CD4-positive, alpha-beta T cell treated with Interleukin-4 for 4 hours (primary cell): Measurements from ENCODE around the gene ZRANB1.

Source experiments
- DNase-seq: peaks from one replicate; pipeline ENCODE4 v3.0.0-alpha.2; 2020

The ZRANB1 gene

GRCh38 chr10:125023862-125024496, 82.1 kb downstream of the ZRANB1 start:
- DNase-seq = no peak

- no peak for DNase-seq
Observed at GRCh38 chr10:125024497-125025234, 82.7 kb downstream of the ZRANB1 start.

- no peak for DNase-seq
Observed at GRCh38 chr10:125025341-125025740, 83.4 kb downstream of the ZRANB1 start.

GRCh38 chr10:125026036-125026931, 84.4 kb downstream of the ZRANB1 start:
- DNase-seq = no peak

- no peak for DNase-seq
Observed at GRCh38 chr10:125026974-125027735, 85.2 kb downstream of the ZRANB1 start.

- no peak for DNase-seq
Observed at GRCh38 chr10:125027871-125028869, 86.2 kb downstream of the ZRANB1 start.

GRCh38 chr10:125029584-125030242, 87.8 kb downstream of the ZRANB1 start:
- DNase-seq = no peak

GRCh38 chr10:125030567-125031197, 88.8 kb downstream of the ZRANB1 start:
- DNase-seq = no peak

GRCh38 chr10:125032474-125033020, 90.6 kb downstream of the ZRANB1 start:
- DNase-seq = no peak

GRCh38 chr10:125033146-125033924, 91.4 kb downstream of the ZRANB1 start:
- no peak for DNase-seq

- no peak for DNase-seq
Observed at GRCh38 chr10:125034675-125035074, 92.8 kb downstream of the ZRANB1 start.

- DNase-seq = no peak
Observed at GRCh38 chr10:125035136-125035535, 93.2 kb downstream of the ZRANB1 start.

GRCh38 chr10:125035588-125036295, 93.8 kb downstream of the ZRANB1 start:
- DNase-seq = no peak

GRCh38 chr10:125037145-125037877, 95.4 kb downstream of the ZRANB1 start:
- no peak for DNase-seq
